ENCODE results near the gene ITGAX.

DNA sequence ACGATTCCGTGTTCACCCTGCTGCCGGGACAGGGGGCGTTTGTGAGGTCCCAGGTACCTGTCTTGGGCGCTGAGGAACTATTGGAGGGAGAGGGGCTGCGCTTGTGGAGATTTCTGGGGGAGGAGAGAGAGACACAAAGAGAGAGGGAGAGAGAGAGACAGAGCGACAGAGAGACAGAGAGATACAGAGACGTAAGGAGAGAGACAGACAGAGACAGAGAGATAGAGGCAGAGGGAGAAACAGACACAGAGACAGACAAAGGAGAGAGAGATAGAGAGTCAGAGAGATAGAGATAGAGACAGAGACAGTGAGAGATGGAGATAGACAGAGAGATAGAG is 24.5 kb upstream of the ITGAX start:
- TF ChIP-seq, protein P1, sequence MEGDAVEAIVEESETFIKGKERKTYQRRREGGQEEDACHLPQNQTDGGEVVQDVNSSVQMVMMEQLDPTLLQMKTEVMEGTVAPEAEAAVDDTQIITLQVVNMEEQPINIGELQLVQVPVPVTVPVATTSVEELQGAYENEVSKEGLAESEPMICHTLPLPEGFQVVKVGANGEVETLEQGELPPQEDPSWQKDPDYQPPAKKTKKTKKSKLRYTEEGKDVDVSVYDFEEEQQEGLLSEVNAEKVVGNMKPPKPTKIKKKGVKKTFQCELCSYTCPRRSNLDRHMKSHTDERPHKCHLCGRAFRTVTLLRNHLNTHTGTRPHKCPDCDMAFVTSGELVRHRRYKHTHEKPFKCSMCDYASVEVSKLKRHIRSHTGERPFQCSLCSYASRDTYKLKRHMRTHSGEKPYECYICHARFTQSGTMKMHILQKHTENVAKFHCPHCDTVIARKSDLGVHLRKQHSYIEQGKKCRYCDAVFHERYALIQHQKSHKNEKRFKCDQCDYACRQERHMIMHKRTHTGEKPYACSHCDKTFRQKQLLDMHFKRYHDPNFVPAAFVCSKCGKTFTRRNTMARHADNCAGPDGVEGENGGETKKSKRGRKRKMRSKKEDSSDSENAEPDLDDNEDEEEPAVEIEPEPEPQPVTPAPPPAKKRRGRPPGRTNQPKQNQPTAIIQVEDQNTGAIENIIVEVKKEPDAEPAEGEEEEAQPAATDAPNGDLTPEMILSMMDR (IDR thresholded peaks at IDR 0.05; ENCODE audit: control extremely low read depth in 1 of 3, insufficient read depth in 1 of 3, low read depth in 1 of 3, low read length in 3 of 3), result no peak
- no peak for TF ChIP-seq GTF2F1 (IDR thresholded peaks at IDR 0.05; ENCODE audit: borderline replicate concordance, low read depth, low read length)
- TF ChIP-seq EGR1 (IDR thresholded peaks at IDR 0.05; ENCODE audit: borderline replicate concordance, low read depth, low read length), result no peak
- no peak for TF ChIP-seq CBX8 (IDR thresholded peaks at IDR 0.05; ENCODE audit: borderline replicate concordance, low read depth, low read length)
- no peak for TF ChIP-seq CHD1 (IDR thresholded peaks at IDR 0.05; ENCODE audit: low read depth, low read length)
- TF ChIP-seq TBP (IDR thresholded peaks at IDR 0.05; ENCODE audit: low read depth, low read length), result no peak

All from H1 (cell line).